Right lung (tissue), 5 donors: Measurements from ENCODE around the gene PRDM11. TPM values are rescaled to one million over a fixed set of nuclear protein-coding genes. Genes with fewer than 3 reads are reported as not detected.

Experiments used
- DNase-seq, 2 donors: peaks; one replicate each; pipeline ENCODE4 v3.0.0-alpha.2; 2013
- polyA plus RNA-seq, 5 donors: library from polyadenylated mRNA; unstranded; fragments of 120-200 nt; gene quantifications; one replicate each; pipeline versions ENCODE4 v1.2.1 to v1.2.3, GENCODE V29; 2013; ENCODE audit warnings: inconsistent platforms in 1 of 5, low replicate concordance in 1 of 5; ENCODE audit not compliant: insufficient read length in 5 of 5, insufficient read depth in 1 of 5

The PRDM11 gene
- polyA plus RNA-seq, 5 donors = 14.2 to 24.7 (median 21.8) TPM

GRCh38 chr11:45157247-45158209 is 11.1 kb downstream of the PRDM11 start:
- DNase-seq = no peak

GRCh38 chr11:45158210-45158731 is 11.8 kb downstream of the PRDM11 start:
- DNase-seq = peak; percentile 69 to 73

- no peak for DNase-seq
Observed at GRCh38 chr11:45158891-45159605, 12.6 kb downstream of the PRDM11 start.

GRCh38 chr11:45159781-45160365 is 13.4 kb downstream of the PRDM11 start:
- no peak for DNase-seq

GRCh38 chr11:45161252-45162063 is 15.0 kb downstream of the PRDM11 start:
- DNase-seq = no peak

- no peak for DNase-seq
Observed at GRCh38 chr11:45162064-45162375, 15.6 kb downstream of the PRDM11 start.

GRCh38 chr11:45162916-45163879 is 16.8 kb downstream of the PRDM11 start:
- no peak for DNase-seq

- no peak for DNase-seq
Observed at GRCh38 chr11:45163956-45164575, 17.6 kb downstream of the PRDM11 start.

- no peak for DNase-seq
Observed at GRCh38 chr11:45165386-45165785, 18.9 kb downstream of the PRDM11 start.

- DNase-seq = no peak
Observed at GRCh38 chr11:45165806-45166603, 19.6 kb downstream of the PRDM11 start.

- DNase-seq = no peak
Observed at GRCh38 chr11:45166604-45166897, 20.1 kb downstream of the PRDM11 start.

GRCh38 chr11:45167283-45167682 is 20.8 kb downstream of the PRDM11 start:
- DNase-seq = no peak

GRCh38 chr11:45168366-45169130 is 22.1 kb downstream of the PRDM11 start:
- DNase-seq = no peak

- DNase-seq = no peak
Observed at GRCh38 chr11:45169310-45170072, 23.1 kb downstream of the PRDM11 start.

GRCh38 chr11:45170484-45170883 is 24.0 kb downstream of the PRDM11 start:
- DNase-seq = no peak

GRCh38 chr11:45171550-45171949 is 25.1 kb downstream of the PRDM11 start:
- DNase-seq = no peak

- no peak for DNase-seq
Observed at GRCh38 chr11:45173064-45173463, 26.6 kb downstream of the PRDM11 start.
